ENCODE data around the gene GPRIN2.

Gene GPRIN2

DNA sequence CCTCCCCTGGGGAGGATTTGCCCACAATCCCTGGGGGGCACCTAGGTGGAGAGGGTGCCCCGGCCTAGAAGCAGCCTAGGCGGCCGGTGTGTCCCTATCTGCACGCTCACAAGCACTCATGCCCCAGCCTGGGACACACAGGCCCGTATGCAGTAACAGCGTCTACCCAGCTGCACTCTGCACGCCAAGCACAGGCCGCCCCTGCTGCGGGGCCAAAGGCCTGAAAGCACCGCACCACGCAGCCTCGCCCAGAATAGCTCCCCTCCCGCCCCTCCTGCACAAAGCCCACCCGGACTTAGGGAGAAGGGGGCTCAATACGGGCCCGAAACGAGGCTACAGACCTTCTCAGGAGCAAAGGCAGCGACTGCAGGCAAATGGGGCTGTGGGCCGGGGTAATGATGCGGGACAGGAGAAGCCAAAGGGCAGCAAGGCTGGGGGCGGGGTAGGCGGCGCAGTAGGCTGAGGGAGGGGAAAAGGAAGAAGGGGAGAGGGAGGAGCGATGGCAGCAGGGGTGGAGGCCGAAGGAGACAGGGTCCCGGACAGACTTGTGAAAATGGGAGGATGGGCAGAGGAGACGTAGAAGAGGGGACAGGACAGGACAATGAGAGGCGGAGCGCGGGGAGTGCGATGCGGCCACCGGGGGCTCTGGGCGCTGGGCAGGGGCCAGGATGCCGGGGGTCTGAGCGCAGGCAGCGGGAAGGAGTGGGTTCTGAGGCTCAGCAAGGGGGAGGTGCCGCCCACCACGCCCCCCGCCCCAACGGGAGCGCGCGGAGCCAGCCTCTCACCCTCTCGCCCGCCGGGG lies 544 bp downstream of the GPRIN2 start:
- peak overlapping the region; percentile 53 for H3K27ac ChIP-seq
- TF ChIP-seq ZFX (IDR thresholded peaks at IDR 0.05), result 0 out of 2 replicates have a peak, but pooled peaks have one; percentile 30
- TF ChIP-seq, protein P1, sequence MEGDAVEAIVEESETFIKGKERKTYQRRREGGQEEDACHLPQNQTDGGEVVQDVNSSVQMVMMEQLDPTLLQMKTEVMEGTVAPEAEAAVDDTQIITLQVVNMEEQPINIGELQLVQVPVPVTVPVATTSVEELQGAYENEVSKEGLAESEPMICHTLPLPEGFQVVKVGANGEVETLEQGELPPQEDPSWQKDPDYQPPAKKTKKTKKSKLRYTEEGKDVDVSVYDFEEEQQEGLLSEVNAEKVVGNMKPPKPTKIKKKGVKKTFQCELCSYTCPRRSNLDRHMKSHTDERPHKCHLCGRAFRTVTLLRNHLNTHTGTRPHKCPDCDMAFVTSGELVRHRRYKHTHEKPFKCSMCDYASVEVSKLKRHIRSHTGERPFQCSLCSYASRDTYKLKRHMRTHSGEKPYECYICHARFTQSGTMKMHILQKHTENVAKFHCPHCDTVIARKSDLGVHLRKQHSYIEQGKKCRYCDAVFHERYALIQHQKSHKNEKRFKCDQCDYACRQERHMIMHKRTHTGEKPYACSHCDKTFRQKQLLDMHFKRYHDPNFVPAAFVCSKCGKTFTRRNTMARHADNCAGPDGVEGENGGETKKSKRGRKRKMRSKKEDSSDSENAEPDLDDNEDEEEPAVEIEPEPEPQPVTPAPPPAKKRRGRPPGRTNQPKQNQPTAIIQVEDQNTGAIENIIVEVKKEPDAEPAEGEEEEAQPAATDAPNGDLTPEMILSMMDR (conservative IDR thresholded peaks at IDR 0.05), result no peak

DNA sequence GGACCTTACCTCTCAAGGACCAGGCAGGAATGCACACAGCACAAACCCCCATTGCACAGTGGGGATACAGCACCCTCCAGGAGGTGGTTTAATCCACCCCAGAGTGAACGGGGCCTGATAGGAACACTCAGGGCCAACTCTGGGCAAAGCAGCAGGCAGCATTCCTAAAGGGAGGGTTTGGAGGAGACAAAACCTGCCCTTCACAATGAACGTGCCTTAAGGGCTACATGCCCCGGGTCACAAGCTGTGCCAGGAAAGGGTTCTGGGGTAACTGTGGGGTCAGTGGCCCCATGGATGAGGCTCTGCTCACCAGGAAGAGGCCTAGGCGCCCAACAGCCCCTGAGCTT lies 1.1 kb downstream of the GPRIN2 start:
- TF ChIP-seq, protein P1 (conservative IDR thresholded peaks at IDR 0.05), result no peak
- TF ChIP-seq ZFX (IDR thresholded peaks at IDR 0.05), result no peak
- peak overlapping the region; percentile 53; the same call in 1 of the 2 replicates for H3K27ac ChIP-seq

DNA sequence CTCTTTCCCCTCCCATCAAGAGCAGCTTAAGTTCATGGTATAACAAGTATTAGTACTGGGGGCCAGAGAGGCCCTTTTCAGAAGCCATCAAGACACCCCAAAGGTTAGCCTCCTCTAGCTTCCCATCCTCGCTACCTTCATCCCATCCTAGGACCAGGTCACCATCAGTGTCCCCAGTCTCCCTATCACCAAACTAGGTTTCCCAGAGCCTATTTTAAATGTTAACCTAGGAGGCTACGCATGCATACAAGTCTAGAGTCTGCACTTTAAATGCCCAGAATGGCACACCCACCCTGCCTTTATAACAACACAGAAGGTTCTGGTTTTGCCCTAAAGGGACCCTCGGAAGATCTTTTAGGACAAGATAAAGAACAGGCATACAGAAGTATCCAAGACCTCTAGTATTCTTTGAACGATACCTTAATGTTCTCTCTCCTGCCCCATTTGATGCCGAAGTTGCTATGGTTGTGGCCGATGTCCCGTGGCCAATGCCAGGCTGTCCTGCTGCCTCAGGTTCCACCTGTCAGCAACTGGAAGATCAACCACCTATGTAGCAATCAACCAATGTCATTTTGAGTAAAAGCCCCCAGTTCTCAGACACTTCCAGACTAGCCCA lies 2.2 kb downstream of the GPRIN2 start:
- peak overlapping the region; percentile 73; the same call in 1 of the 2 replicates for H3K27ac ChIP-seq
- no peak for TF ChIP-seq ZFX (IDR thresholded peaks at IDR 0.05)
- TF ChIP-seq, protein P1 (conservative IDR thresholded peaks at IDR 0.05), result no peak

DNA sequence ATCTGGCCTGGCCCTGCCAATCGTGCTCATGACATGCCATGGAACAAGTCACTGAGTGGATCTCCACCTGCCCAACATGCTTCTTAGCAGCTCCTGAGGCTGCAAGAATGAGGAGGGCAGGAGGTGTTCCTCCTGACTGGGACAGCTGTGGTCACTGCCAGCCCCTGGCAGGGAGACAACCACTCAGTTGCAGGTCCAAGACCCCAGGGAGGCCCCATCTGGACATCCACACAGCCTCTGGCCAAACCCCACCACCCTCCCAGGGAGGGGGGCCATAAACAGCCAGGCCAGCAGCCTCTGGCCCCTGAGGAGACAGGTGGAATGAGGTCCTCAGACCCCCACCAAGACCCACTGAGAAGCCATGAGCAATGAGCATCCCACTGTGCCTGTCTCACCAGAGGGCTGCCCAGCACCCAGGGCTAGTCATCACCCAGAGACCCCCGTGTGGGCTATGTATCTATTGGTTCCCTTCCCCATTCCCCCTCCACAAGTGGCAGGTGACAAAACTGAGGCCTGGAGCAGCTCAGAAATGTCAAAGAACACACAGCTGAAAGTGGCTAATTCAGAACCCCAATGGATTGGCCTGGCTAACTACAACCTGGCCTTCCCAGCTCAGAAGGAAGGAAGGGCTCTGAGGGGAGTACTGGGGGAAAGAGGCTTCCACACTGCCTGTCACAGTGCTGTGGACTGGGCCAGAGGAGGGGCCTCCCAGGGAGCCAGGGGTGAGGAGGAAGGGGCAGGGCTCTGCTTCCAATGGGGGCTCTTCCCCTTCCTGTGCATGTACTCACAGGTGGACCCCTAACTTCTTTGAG lies 3.0 kb downstream of the GPRIN2 start:
- TF ChIP-seq, protein P1 (conservative IDR thresholded peaks at IDR 0.05), result no peak
- TF ChIP-seq ZFX (IDR thresholded peaks at IDR 0.05), result no peak
- peak overlapping the region; percentile 73 for H3K27ac ChIP-seq

DNA sequence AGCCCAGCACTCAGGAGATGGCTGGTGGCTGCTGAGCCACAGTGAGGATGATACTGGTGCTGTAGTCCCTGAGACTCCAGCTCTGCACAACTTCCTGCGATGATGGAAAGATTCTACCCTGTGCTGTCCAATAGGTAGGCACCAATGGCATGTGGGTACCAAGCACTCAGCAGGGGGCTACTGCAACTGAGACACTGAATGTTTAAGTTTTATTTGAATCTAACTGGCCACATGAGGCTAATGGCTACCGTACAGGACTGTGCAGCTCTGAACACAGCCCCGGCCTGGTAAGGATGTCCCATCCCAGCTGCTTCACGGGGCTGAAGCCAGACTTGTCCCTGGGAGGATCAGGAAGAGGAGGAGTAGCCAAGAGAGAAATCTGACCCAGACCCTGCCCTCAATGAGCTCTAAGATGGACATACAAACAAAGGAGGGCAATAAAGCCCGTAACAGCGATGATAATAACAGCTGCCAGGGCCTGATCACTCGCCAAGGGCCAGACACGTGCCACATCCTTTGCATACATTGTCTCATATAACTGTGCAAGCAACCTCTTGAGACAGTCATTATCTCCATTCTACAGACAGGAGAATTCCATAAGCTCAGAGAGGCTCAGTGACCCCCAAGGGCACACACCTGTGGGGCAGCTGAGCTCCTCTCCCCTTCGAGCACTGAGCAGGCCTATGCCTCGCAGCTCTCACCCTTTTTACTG lies 3.8 kb downstream of the GPRIN2 start:
- peak overlapping the region; percentile 73 for H3K27ac ChIP-seq
- TF ChIP-seq, protein P1 (conservative IDR thresholded peaks at IDR 0.05), result no peak
- no peak for TF ChIP-seq ZFX (IDR thresholded peaks at IDR 0.05)

DNA sequence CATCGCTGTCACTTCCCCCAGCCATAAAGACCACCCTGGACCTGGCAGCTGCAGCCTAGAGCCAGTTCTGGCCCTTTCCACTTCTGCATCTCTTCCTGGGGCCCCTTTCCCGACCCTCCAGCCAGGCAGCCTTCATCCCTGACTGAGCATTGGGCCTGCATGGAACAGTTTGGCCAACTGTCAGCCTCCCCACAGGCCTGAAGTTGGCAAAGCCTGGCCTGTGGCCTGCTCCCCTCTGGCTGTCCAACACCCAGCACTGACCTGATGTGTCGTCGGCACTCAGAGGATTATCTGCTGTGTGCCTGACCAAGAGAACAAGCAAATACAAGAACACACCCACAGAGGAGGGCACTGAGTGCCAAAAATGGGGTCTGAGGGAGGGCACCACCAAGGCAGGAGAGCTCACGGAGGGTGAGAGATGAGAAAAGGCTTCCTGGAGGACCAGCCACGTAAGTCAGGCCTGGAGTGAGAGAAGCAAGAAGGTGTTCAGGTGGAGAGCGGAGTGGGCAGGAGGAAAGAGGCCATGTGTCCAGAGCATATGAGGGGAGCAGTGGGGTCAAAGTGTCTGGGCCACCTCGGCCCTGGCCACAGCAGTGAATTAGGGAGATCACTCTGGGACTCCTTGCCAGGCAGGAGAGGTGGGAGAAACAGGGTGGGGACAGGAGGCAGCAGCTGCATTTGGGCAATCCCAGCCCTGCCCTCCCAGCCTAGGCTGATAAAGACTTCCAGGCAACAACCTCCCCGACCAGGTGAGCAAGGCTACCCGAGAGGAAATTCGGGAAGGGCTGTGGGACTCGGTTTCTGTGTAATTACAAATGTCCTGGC lies 4.5 kb downstream of the GPRIN2 start:
- peak overlapping the region; percentile 73 for H3K27ac ChIP-seq
- TF ChIP-seq, protein P1 (conservative IDR thresholded peaks at IDR 0.05), result no peak
- no peak for TF ChIP-seq ZFX (IDR thresholded peaks at IDR 0.05)

Measured in C4-2B (cell line).